HL-60 (cell line): Measurements from ENCODE around the gene POLR2L.

ENCODE experiments used
- CTCF ChIP-seq: IDR thresholded peaks from one replicate; pipeline ENCODE4 v1.5.1; 2011; ENCODE audit warnings: low read length, control low read depth, inconsistent platforms; ENCODE audit not compliant: insufficient read depth
- GABPA ChIP-seq: IDR thresholded peaks from 2 replicates; pipeline ENCODE4 v1.6.1; 2012; ENCODE audit warnings: low read depth
- SPI1 ChIP-seq: IDR thresholded peaks from 2 replicates; pipeline ENCODE4 v1.6.1; 2012; ENCODE audit warnings: low read depth, mild to moderate bottlenecking, borderline replicate concordance

GRCh38 chr11:792873-793272 is 49.5 kb downstream of the POLR2L start:
- TF ChIP-seq CTCF (no peak), SPI1 (no peak), GABPA (no peak)
